Gastrocnemius medialis (tissue), 4 donors: ENCODE results near the gene PYGO2.

Experiments
- POLR2A ChIP-seq, 2 donors: fragments of 450-650 bp; IDR thresholded peaks; one replicate each; pipeline ENCODE4 v1.6.1; 2017; ENCODE audit warnings: antibody characterized with exemption in 2 of 2, mild to moderate bottlenecking in 2 of 2, moderate library complexity in 2 of 2
- TF ChIP-seq, protein P1 (sequence below), 5 experiments: fragments of 450-650 bp in 3 of 5; fragments of 200-600 bp in 2 of 5; sonication (generic) in 2 of 5; IDR thresholded peaks in 4 of 5; conservative IDR thresholded peaks in 1 of 5; 1 replicate in 4 of 5; 2 replicates in 1 of 5; pipeline ENCODE4 v1.5.1; 2016 to 2019; ENCODE audit warnings: antibody characterized with exemption in 5 of 5, mild to moderate bottlenecking in 3 of 5, moderate library complexity in 3 of 5

DNA sequence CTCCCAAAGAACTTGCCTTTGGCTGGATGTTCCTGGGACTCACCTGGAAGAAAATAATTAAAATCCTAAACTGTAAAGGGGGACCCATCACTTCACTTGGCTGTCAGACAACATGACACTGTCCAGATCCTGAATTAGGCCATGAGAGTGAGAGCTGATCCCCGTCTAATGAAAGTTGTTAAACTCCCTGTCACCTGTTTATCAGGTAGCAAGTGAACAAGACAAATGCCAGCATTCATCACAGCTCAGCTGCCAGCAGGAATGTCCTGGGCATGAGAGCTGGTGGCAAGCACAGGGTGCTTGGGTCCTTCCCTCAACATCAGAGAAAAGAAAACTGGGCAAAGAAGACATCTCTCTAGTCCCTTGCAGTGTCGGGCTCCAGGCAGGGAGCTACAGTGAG is 48.8 kb downstream of the PYGO2 start:
- TF ChIP-seq, protein P1, sequence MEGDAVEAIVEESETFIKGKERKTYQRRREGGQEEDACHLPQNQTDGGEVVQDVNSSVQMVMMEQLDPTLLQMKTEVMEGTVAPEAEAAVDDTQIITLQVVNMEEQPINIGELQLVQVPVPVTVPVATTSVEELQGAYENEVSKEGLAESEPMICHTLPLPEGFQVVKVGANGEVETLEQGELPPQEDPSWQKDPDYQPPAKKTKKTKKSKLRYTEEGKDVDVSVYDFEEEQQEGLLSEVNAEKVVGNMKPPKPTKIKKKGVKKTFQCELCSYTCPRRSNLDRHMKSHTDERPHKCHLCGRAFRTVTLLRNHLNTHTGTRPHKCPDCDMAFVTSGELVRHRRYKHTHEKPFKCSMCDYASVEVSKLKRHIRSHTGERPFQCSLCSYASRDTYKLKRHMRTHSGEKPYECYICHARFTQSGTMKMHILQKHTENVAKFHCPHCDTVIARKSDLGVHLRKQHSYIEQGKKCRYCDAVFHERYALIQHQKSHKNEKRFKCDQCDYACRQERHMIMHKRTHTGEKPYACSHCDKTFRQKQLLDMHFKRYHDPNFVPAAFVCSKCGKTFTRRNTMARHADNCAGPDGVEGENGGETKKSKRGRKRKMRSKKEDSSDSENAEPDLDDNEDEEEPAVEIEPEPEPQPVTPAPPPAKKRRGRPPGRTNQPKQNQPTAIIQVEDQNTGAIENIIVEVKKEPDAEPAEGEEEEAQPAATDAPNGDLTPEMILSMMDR (IDR thresholded peaks at IDR 0.05 in 4 of 5, conservative IDR thresholded peaks at IDR 0.05 in 1 of 5), result no peak
- TF ChIP-seq POLR2A (IDR thresholded peaks at IDR 0.05), result no peak
